ENCODE measurements around the gene KLF6. TPM values are rescaled to one million over a fixed set of nuclear protein-coding genes. Genes with fewer than 3 reads are reported as not detected.

Gene KLF6
- total and polyA plus RNA-seq, 9 of the 15 experiments (the other 6 are each of a cell fraction or from before 2014, with no cell fraction given) = 3.2 to 23.9 (median 8.0) TPM

- peak; percentile 90 for TF ChIP-seq MYBL2 (IDR thresholded peaks at IDR 0.05; ENCODE audit: low read depth)
- TF ChIP-seq MYBL2 (CRISPR knock-in tag; IDR thresholded peaks at IDR 0.05; ENCODE audit: borderline replicate concordance) = no peak
- 0 out of 2 replicates have a peak, but pooled peaks have one; percentile 9 for TF ChIP-seq ZNF175 (CRISPR knock-in tag; IDR thresholded peaks at IDR 0.05; ENCODE audit: low read depth)
- TF ChIP-seq POLR3G (IDR thresholded peaks at IDR 0.05; ENCODE audit: extremely low read depth, insufficient read length, insufficient replicate concordance) = no peak
- TF ChIP-seq FOSL1 (tag; conservative IDR thresholded peaks at IDR 0.05) = peak; percentile 76
- no peak for TF ChIP-seq PHB (CRISPR knock-in tag; IDR thresholded peaks at IDR 0.05)
- TF ChIP-seq PCBP2 (IDR thresholded peaks at IDR 0.05; ENCODE audit: low read depth, low read length, poor library complexity, severe bottlenecking) = peak; percentile 74
- peak; percentile 45; the same call in 1 of the 2 replicates for TF ChIP-seq ZNF583 (CRISPR knock-in tag; IDR thresholded peaks at IDR 0.05)
- TF ChIP-seq USF1 (CRISPR knock-in tag; IDR thresholded peaks at IDR 0.05) = peak; percentile 82
- TF ChIP-seq ATF3 (IDR thresholded peaks at IDR 0.05) = peak; percentile 95
- TF ChIP-seq ATF3 (CRISPR knock-in tag; conservative IDR thresholded peaks at IDR 0.05) = no peak
- TF ChIP-seq HMGN3 (IDR thresholded peaks at IDR 0.05; ENCODE audit: borderline replicate concordance, extremely low read depth, insufficient read length, low read depth, low read length) = peak; percentile 82
- peak; percentile 84 to 99 for TF ChIP-seq NONO (IDR thresholded peaks at IDR 0.05; ENCODE audit: low read depth in 2 of 2, low read length in 1 of 2)
- peak; percentile 84 for TF ChIP-seq THAP12 (CRISPR knock-in tag; IDR thresholded peaks at IDR 0.05)
- peak; percentile 93 for TF ChIP-seq FOS (IDR thresholded peaks at IDR 0.05; ENCODE audit: extremely low read depth, insufficient read length)
- peak; percentile 34; the same call in 1 of the 2 replicates for TF ChIP-seq TOE1 (IDR thresholded peaks at IDR 0.05; ENCODE audit: borderline replicate concordance)
- TF ChIP-seq TOE1 (CRISPR knock-in tag; IDR thresholded peaks at IDR 0.05; ENCODE audit: borderline replicate concordance, low read depth) = no peak
- TF ChIP-seq HDAC1 (IDR thresholded peaks at IDR 0.05) = no peak
- TF ChIP-seq ZNF277 (CRISPR knock-in tag; IDR thresholded peaks at IDR 0.05; ENCODE audit: borderline replicate concordance) = no peak
Measured at GRCh38 chr10:3785251-3785850, 342 bp upstream of the KLF6 start (continued).

Measured in K562 (cell line).